HG02642 (cell line): ENCODE measurements around the gene SPR.

Experiments
- ATAC-seq: cut with Tn5 transposase; IDR thresholded peaks from one replicate; pipeline ENCODE4 v1.9.1; 2021; ENCODE audit warnings: mild to moderate bottlenecking; ENCODE audit not compliant: unreplicated experiment, poor library complexity

SPR gene

GRCh38 chr2:72927619-72928550 is 40.7 kb downstream of the SPR start:
- no peak for ATAC-seq

- no peak for ATAC-seq
Measured at GRCh38 chr2:72929010-72929409, 41.8 kb downstream of the SPR start.

GRCh38 chr2:72931280-72931910 is 44.2 kb downstream of the SPR start:
- no peak for ATAC-seq

- no peak for ATAC-seq
Measured at GRCh38 chr2:72932045-72932740, 45.0 kb downstream of the SPR start.

- ATAC-seq, result no peak
Measured at GRCh38 chr2:72932805-72933204, 45.6 kb downstream of the SPR start.

GRCh38 chr2:72933207-72933606 is 46.0 kb downstream of the SPR start:
- no peak for ATAC-seq

- no peak for ATAC-seq
Measured at GRCh38 chr2:72933646-72934151, 46.5 kb downstream of the SPR start.

GRCh38 chr2:72934683-72935610 is 47.7 kb downstream of the SPR start:
- peak; percentile 63 for ATAC-seq

- no peak for ATAC-seq
Measured at GRCh38 chr2:72935611-72935957, 48.4 kb downstream of the SPR start.

- ATAC-seq, result no peak
Measured at GRCh38 chr2:72936660-72937355, 49.6 kb downstream of the SPR start.

GRCh38 chr2:72937356-72937669 is 50.1 kb downstream of the SPR start:
- ATAC-seq, result no peak

GRCh38 chr2:72938455-72938854 is 51.2 kb downstream of the SPR start:
- ATAC-seq, result no peak

GRCh38 chr2:72940361-72940760 is 53.2 kb downstream of the SPR start:
- no peak for ATAC-seq

- ATAC-seq, result no peak
Measured at GRCh38 chr2:72940786-72941185, 53.6 kb downstream of the SPR start.
